Measurements from ENCODE around the gene PIEZO2. TPM values are rescaled to one million over a fixed set of nuclear protein-coding genes. Genes with fewer than 3 reads are reported as not detected.

Gene PIEZO2
- total RNA-seq, 1 donor from 2014 or later, result 134 TPM

DNA sequence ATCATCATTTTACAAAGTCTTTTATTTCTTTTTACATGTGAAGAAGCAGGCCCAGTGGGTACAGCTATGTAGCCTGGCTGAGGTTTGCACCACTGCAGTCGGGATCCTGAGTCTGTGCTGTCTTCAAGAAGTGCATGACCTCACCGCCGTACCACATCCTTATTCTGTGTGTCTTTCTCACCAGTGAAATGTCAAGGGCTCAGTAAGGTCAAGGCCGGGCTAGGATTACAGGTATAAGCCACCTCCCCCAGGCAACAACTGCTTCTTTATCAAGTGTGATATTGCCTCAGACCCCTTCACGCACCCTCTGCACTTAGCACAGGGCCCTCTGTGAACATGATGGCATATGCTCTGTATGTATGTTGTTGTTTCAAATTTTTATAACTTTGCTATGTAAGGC is 76.7 kb downstream of the PIEZO2 start:
- Mint-ChIP-seq H3K9me3 (ENCODE audit: unreplicated experiment) (peaks cover 4% of the 10 kb centered on the region), H3K4me1 (ENCODE audit: unreplicated experiment) (peaks cover 13% of the 10 kb centered on the region), H3K27ac (ENCODE audit: unreplicated experiment) (no peak overlapping the region), H3K36me3 (ENCODE audit: unreplicated experiment) (peaks cover 11% of the 10 kb centered on the region), H3K27me3 (ENCODE audit: unreplicated experiment) (no peaks in the 10 kb centered on the region), H3K4me3 (ENCODE audit: unreplicated experiment) (no peak overlapping the region)
- no peak for DNase-seq (ENCODE audit: extremely low spot score, unreplicated experiment)
- TF ChIP-seq, protein P1, sequence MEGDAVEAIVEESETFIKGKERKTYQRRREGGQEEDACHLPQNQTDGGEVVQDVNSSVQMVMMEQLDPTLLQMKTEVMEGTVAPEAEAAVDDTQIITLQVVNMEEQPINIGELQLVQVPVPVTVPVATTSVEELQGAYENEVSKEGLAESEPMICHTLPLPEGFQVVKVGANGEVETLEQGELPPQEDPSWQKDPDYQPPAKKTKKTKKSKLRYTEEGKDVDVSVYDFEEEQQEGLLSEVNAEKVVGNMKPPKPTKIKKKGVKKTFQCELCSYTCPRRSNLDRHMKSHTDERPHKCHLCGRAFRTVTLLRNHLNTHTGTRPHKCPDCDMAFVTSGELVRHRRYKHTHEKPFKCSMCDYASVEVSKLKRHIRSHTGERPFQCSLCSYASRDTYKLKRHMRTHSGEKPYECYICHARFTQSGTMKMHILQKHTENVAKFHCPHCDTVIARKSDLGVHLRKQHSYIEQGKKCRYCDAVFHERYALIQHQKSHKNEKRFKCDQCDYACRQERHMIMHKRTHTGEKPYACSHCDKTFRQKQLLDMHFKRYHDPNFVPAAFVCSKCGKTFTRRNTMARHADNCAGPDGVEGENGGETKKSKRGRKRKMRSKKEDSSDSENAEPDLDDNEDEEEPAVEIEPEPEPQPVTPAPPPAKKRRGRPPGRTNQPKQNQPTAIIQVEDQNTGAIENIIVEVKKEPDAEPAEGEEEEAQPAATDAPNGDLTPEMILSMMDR (IDR thresholded peaks at IDR 0.05), result no peak

DNA sequence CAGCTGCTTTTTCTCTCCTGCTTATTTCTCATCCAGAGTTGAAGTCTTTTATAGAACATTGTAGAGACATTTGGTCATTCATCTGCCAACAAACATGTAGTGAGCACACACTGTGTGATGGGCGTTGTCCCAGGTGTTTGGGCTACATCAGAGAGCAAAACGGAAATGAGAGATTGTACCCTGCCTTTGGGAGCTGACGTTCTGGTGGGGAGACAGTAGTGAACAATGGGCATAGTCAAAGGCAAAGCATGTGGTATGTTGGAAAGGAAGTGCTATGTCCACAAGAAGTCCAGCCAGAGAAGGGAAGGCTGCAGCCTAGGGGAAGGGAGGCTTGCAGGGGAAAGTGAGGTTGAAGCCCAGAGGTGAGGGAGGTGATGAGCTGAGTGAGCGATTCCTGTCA is 78.1 kb downstream of the PIEZO2 start:
- no peak for DNase-seq (ENCODE audit: extremely low spot score, unreplicated experiment)
- TF ChIP-seq, protein P1 (IDR thresholded peaks at IDR 0.05), result no peak
- peaks cover 15% of the 10 kb centered on the region for H3K36me3 Mint-ChIP-seq (ENCODE audit: unreplicated experiment)
- H3K4me3 Mint-ChIP-seq (ENCODE audit: unreplicated experiment), result no peak overlapping the region
- peaks cover 12% of the 10 kb centered on the region for H3K9me3 Mint-ChIP-seq (ENCODE audit: unreplicated experiment)
- H3K27me3 Mint-ChIP-seq (ENCODE audit: unreplicated experiment), result no peaks in the 10 kb centered on the region
- H3K27ac Mint-ChIP-seq (ENCODE audit: unreplicated experiment), result no peak overlapping the region
- H3K4me1 Mint-ChIP-seq (ENCODE audit: unreplicated experiment), result peaks cover 9% of the 10 kb centered on the region

DNA sequence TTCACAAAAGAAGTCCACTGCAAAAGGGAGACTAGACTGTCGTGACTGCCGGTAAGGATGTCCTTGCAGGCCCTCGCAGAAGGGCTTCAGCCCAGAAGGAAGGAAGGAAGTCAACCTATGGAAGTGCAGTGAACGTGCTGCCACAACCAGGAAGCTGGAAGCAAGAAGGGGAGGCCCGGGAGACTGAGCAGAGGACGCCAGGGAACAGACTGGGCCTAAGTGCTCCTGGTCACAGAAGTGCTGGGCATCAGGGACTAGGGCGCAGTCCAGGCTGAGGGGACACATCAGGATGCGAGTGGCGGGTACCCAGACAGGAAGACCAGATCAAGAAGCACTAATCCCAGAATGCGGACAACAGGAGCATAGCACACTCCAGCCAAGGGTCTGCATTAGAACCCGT is 78.8 kb downstream of the PIEZO2 start:
- Mint-ChIP-seq H3K4me3 (ENCODE audit: unreplicated experiment) (no peak overlapping the region), H3K36me3 (ENCODE audit: unreplicated experiment) (peaks cover 19% of the 10 kb centered on the region), H3K9me3 (ENCODE audit: unreplicated experiment) (peaks cover 12% of the 10 kb centered on the region), H3K4me1 (ENCODE audit: unreplicated experiment) (peaks cover 9% of the 10 kb centered on the region), H3K27me3 (ENCODE audit: unreplicated experiment) (no peaks in the 10 kb centered on the region), H3K27ac (ENCODE audit: unreplicated experiment) (no peak overlapping the region)
- no peak for DNase-seq (ENCODE audit: extremely low spot score, unreplicated experiment)
- TF ChIP-seq, protein P1 (IDR thresholded peaks at IDR 0.05), result no peak

DNA sequence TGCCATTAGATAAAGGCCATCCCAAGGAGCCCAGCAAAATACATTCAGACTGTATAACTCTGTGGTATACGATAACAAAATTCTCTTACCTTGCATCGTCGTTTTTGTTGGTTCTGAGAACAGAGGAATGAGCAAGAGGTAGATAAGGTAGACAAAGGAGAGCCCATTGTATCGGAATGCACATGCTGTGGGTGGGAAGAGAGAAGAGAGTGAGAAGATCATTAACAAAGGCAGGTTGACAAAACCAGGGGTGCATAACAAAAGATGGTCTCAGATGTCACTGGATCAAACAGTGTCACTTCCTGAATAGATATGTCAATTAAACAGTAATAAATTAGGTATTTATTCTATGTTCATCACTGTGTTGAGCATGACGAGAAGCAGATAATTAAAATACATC is 83.3 kb downstream of the PIEZO2 start:
- no peaks in the 10 kb centered on the region for H3K27me3 Mint-ChIP-seq (ENCODE audit: unreplicated experiment)
- peaks cover 27% of the 10 kb centered on the region for H3K36me3 Mint-ChIP-seq (ENCODE audit: unreplicated experiment)
- H3K4me3 Mint-ChIP-seq (ENCODE audit: unreplicated experiment), result no peak overlapping the region
- TF ChIP-seq, protein P1 (IDR thresholded peaks at IDR 0.05), result no peak
- H3K4me1 Mint-ChIP-seq (ENCODE audit: unreplicated experiment), result peaks cover 16% of the 10 kb centered on the region
- DNase-seq (ENCODE audit: extremely low spot score, unreplicated experiment), result no peak
- peaks cover 12% of the 10 kb centered on the region for H3K9me3 Mint-ChIP-seq (ENCODE audit: unreplicated experiment)
- no peak overlapping the region for H3K27ac Mint-ChIP-seq (ENCODE audit: unreplicated experiment)

DNA sequence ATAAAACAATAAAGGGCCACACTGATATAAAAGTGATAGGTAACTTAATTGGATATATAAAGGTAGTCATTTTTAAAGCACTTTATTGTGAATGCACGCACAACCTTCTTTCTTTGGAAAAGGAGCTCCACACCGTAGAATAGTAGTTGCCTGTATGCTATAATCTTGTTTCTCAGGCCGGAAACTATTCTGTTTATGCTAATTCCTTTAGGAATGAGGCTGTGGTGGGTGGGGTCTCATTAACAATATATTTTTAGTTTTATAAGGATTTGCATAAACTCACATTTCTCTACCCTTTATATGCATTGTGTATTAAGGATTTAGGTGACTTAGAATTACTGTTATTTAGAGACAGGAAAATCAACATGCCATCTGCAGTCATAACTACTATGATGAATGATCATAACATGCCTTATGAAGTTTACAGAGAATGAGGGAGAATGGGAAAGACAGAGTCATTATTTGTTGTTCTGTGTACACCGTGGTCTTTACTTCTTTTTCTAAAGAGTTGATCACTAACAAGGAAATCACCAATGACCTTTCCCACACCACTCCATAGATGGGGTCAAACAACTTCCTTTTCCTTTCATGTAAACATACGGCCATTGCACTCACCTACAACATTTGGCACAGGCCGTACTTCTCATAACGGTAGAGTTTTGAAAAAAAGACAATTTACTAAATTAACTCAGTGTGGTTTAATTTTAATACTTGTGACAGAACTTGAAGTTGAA is 84.5 kb downstream of the PIEZO2 start:
- H3K9me3 Mint-ChIP-seq (ENCODE audit: unreplicated experiment), result peaks cover 12% of the 10 kb centered on the region
- H3K4me1 Mint-ChIP-seq (ENCODE audit: unreplicated experiment), result peaks cover 9% of the 10 kb centered on the region
- no peak for DNase-seq (ENCODE audit: extremely low spot score, unreplicated experiment)
- H3K36me3 Mint-ChIP-seq (ENCODE audit: unreplicated experiment), result peaks cover 32% of the 10 kb centered on the region
- no peaks in the 10 kb centered on the region for H3K27me3 Mint-ChIP-seq (ENCODE audit: unreplicated experiment)
- H3K4me3 Mint-ChIP-seq (ENCODE audit: unreplicated experiment), result no peak overlapping the region
- H3K27ac Mint-ChIP-seq (ENCODE audit: unreplicated experiment), result no peak overlapping the region
- TF ChIP-seq, protein P1 (IDR thresholded peaks at IDR 0.05), result no peak
